ENCODE measurements around the gene CCDC157.

CCDC157 gene

DNA sequence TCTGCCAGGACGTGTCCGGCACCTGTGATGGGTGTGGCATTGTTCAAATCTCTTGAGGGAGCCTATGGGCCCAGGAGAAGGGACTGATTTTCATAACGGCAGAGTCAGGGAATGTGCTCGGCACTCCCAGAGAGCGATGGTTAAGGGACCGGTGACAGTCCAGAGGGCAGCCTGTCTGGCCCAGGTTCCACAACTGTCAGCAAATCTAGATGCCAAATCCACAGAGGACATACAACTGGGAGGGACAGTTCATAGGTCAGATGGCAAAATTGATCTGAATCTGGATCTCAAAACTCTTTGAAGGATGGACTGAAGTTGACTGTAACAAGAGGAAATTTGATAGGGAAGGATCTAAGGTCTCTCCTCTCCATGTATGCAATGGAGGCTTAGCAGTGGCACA is 47.5 kb downstream of the CCDC157 start:
- no peak for TF ChIP-seq JUND (IDR thresholded peaks at IDR 0.05; ENCODE audit: low read depth)
- in situ Hi-C loops (cut with HindIII; ENCODE audit: low pct_unique_long_range_greater_than_20kb, low sequenced_read_pairs), result no loop called here
- DNase-seq (ENCODE audit: low read depth in 1 of 2, low spot score in 1 of 2), result no peak

DNA sequence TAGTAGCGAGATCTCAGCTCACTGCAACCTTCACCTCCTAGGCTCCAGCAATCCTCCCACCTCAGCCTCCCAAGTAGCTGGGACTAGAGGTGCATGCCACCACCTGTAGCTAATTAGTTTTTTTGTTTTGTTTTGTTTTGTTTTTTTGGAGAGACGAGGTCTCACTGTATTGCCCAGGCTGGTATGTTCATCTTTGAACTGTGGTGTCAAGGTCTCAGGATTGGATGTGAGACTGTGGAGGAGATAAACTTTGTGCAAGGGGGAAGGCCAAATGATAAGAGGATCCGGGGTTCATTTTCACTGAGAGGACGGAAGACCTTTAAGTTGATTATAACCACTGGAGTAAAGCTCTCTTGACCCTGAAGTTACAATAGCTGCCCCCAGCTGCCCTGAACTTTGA is 48.9 kb downstream of the CCDC157 start:
- no peak for TF ChIP-seq JUND (IDR thresholded peaks at IDR 0.05; ENCODE audit: low read depth)
- no peak for DNase-seq (ENCODE audit: low read depth in 1 of 2, low spot score in 1 of 2)
- in situ Hi-C loops (cut with HindIII; ENCODE audit: low pct_unique_long_range_greater_than_20kb, low sequenced_read_pairs), result no loop called here

DNA sequence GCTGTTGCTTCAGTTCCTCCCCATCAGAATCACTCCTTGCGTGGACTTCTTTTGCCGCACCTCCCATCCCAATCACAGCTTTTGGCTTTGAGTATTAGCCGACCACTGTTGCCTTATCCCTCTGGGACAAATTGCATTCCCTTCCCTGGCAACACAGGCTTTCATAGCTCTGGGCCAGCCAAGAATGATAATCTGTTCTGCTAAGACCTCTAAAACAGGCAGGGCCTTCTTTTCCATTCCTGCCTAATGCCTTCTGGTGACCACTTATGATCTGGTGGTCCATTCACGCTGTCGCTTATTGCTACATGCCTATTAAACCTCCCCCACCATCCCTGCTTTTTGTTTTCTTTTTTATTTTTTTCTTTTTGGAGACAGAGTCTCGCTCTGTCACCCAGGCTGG is 49.6 kb downstream of the CCDC157 start:
- no peak for TF ChIP-seq JUND (IDR thresholded peaks at IDR 0.05; ENCODE audit: low read depth)
- DNase-seq (ENCODE audit: low read depth in 1 of 2, low spot score in 1 of 2), result no peak
- in situ Hi-C loops (cut with HindIII; ENCODE audit: low pct_unique_long_range_greater_than_20kb, low sequenced_read_pairs), result no loop called here

DNA sequence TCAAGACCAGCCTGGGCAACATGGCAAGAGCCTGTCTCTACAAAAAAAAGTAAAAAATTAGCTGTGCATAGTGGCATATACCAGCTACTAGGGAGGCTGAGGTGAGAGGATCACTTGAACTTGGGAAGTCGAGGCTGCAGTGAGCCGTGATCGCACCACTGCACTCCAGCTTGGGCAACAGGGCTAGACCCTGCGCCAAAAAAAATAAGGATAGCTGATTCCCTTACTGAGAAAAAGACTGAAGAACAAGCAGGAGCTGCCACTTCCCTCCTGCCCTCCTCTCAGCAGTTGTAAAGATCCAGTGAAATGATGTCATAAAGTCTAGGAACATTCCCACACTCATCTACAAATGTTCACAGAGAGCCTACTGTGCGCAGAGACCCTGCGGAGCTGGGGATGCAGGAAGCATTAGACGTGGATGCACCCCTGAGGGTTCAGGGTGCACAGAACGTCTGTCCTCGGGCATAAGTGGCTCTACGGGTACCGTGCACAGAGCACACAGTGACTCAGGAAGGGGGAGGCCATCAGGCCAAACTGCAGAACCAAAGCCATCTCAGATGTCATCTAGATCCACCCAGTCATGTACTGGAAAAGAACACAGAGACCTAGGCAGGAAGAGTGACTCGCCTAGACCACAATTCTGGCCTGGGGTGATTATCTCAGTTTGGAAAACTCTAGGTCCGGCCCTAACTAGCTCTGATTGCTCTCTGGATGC is 51.7 kb downstream of the CCDC157 start:
- TF ChIP-seq JUND (IDR thresholded peaks at IDR 0.05; ENCODE audit: low read depth), result no peak
- peak in 1 of 2 experiments; percentile 48 for DNase-seq (ENCODE audit: low read depth in 1 of 2, low spot score in 1 of 2)
- in situ Hi-C loops (cut with HindIII; ENCODE audit: low pct_unique_long_range_greater_than_20kb, low sequenced_read_pairs), result no loop called here

DNA sequence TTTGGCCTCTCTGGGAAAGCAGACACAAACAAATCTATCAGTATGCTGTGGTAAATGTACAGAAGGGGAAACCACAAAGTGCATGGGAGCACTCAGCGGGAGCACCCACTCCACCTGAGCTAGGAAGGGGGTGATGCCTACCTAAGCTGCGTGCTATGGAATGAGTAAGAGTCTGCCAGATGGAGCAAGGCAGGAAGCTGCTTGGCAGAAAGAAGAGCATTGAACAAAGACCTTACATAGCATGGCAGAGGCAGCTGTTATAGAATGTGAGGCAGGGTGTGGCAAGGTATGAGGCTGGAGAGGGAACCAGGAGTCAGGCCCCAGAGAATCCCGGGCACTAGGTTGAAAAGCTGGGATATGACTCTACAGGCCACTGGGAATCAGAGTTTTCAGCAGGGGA is 55.0 kb downstream of the CCDC157 start:
- no peak for TF ChIP-seq JUND (IDR thresholded peaks at IDR 0.05; ENCODE audit: low read depth)
- in situ Hi-C loops (cut with HindIII; ENCODE audit: low pct_unique_long_range_greater_than_20kb, low sequenced_read_pairs), result no loop called here
- DNase-seq (ENCODE audit: low read depth in 1 of 2, low spot score in 1 of 2), result no peak

DNA sequence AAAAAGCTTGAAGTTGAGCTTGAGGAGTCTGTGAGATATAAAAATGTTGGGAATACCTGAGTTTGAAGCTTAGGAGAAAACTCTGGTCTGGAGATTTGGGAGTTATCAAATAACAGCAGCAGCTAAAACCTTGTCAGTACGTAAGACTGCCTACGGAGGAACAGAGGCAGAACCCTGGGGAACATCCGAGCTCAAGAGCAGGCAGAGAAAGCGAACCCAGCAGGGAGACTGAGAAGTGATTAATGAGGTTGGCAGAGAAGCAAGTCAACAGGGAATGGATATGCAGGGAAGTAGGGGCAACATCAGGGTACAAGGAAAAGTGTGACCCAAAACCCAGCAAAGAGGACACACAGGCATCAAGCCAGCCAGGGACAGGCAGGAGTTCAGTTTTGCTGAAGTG is 56.2 kb downstream of the CCDC157 start:
- no peak for TF ChIP-seq JUND (IDR thresholded peaks at IDR 0.05; ENCODE audit: low read depth)
- DNase-seq (ENCODE audit: low read depth in 1 of 2, low spot score in 1 of 2), result no peak
- in situ Hi-C loops (cut with HindIII; ENCODE audit: low pct_unique_long_range_greater_than_20kb, low sequenced_read_pairs), result no loop called here

DNA sequence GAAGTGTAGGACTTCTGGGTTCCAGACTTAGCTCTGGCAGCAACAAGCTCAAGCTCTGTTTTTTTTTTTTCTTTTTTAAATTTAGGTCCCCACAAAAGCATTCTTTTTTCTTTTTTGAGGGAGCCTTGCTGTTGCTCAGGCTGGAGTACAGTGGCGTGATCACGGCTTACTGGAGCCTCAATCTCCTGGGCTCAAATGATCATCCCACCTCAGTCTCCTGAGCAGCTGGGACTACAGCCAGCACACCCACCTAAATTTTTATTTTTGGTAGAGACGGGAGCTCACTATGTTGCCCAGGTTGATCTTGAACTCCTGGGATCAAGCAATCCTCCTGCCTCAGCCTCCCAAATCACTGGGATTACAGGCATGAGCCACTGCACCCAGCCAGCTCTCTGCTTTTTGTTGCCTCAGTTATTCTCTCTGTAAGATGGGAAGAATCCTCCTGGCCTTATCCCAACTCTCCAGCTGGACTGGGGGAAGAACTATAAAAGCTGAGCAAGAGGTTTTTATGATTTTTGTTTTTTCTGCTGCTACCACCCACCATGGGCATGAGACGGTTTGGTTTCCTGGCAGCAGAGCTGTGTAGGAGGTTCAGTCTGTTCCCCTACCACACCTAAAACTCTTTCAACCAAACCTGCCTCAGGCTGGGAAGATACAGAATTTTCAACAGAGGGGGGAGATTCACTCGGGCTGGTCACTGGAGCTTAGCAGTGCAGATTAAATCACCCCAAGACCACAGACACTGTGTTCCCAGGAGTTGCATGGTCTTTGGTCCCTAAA is 57.1 kb downstream of the CCDC157 start:
- TF ChIP-seq JUND (IDR thresholded peaks at IDR 0.05; ENCODE audit: low read depth), result no peak
- in situ Hi-C loops (cut with HindIII; ENCODE audit: low pct_unique_long_range_greater_than_20kb, low sequenced_read_pairs), result no loop called here

DNA sequence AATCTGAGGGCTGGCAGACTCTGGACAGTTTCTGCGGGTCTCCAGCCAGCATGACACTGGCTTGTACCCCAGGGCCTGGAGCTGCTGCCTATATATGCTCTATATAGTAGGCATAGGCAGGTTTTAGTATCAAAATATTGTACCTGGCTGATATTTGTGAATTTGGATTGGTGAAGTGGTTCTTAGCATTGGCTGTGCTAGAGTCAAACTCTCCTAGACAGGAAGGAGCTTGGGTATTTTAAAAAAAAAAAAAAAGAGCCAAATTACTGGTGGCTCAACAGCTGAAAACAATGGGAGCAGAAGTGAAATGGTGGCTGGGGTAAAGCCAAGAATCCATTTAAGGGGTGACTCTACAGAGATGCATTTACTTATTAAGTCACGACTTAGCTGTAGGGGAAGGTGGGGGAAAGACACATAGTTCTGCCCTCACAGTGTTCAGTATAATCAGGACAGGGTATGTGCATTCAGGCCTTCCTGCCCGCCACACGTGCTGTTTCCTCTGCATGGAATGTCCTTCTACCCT is 57.8 kb downstream of the CCDC157 start:
- in situ Hi-C loops (cut with HindIII; ENCODE audit: low pct_unique_long_range_greater_than_20kb, low sequenced_read_pairs), result no loop called here
- TF ChIP-seq JUND (IDR thresholded peaks at IDR 0.05; ENCODE audit: low read depth), result no peak
- DNase-seq (ENCODE audit: low read depth in 1 of 2, low spot score in 1 of 2), result no peak

More for the DNA sequence above, 57.1 kb downstream of the CCDC157 start:
- no peak for DNase-seq (ENCODE audit: low read depth in 1 of 2, low spot score in 1 of 2)

DNA sequence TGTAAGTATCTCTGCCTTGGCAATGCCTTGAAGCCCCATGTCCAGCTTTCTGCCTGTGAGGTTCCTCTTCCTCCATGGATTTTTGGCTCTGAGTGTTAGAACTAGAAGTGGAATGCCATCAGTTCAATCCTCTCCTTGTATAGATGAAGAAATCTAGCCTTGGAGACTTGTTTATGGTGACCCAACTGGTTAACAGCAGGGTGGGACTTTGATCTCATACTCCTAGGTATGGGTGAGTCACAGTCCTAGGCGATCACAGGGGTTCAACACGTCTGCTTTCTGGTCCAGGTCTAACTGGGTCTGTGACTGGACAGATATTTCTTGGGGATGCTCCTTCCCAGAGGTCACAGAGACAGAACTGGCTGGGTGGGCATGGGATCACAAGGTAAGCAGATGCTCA is 59.6 kb downstream of the CCDC157 start:
- TF ChIP-seq JUND (IDR thresholded peaks at IDR 0.05; ENCODE audit: low read depth), result no peak
- in situ Hi-C loops (cut with HindIII; ENCODE audit: low pct_unique_long_range_greater_than_20kb, low sequenced_read_pairs), result no loop called here
- no peak for DNase-seq (ENCODE audit: low read depth in 1 of 2, low spot score in 1 of 2)

DNA sequence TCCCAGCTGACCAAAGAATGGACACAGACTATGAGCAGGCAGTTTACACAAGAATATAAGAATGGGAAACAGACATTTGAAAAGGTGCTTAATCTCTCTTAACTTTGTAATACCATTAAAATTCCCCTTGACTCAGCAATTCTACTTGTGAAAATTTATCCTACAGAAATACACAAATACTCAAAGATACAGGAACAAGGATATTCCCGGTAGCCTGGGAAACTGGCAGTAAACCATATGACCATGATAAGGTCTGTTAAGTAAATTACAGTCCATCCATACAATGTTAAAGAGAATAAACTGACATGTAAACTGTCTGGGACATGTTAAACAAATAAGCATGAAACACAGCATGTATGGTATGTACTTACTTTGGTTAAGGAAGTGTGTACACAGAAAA is 60.0 kb downstream of the CCDC157 start:
- in situ Hi-C loops (cut with HindIII; ENCODE audit: low pct_unique_long_range_greater_than_20kb, low sequenced_read_pairs), result no loop called here
- DNase-seq (ENCODE audit: low read depth in 1 of 2, low spot score in 1 of 2), result no peak
- TF ChIP-seq JUND (IDR thresholded peaks at IDR 0.05; ENCODE audit: low read depth), result no peak

DNA sequence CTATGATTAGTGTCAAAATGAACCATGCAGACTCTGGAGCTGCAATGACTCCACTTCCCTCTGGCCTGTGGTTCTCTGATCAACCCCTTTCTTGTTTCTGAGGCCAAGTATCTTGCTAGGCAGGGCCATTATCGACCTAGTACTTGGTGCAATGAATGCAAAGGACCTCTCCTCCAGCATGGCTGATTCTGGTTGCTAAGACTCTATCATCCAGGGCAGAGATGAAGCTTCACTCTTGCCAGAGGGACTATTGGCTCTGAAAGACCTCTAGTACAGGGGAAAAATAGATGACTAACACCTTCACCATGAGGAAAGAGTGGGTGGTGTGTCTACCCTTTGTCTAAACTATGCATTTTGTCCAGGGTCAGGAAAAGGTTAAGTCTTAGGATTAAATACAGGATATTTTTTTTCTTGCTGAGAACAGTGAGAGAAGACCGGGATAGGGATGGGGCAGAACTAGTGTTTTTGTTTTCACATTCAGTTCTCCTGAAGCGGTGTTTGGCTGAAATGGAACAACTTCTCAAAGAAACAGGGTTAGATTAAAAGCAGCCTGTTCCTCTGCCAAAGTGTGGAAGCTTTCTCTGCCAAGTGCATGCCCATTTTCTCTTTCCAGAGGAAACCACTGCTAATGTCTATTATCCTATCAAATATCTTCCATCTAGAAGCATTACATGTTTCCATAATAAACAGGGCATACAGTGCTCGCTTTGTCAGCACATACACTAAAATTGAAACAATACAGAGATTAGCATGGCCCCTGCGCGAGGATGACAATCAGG is 63.7 kb downstream of the CCDC157 start:
- DNase-seq (ENCODE audit: low read depth in 1 of 2, low spot score in 1 of 2), result no peak
- no peak for TF ChIP-seq JUND (IDR thresholded peaks at IDR 0.05; ENCODE audit: low read depth)
- in situ Hi-C loops (cut with HindIII; ENCODE audit: low pct_unique_long_range_greater_than_20kb, low sequenced_read_pairs), result no loop called here

DNA sequence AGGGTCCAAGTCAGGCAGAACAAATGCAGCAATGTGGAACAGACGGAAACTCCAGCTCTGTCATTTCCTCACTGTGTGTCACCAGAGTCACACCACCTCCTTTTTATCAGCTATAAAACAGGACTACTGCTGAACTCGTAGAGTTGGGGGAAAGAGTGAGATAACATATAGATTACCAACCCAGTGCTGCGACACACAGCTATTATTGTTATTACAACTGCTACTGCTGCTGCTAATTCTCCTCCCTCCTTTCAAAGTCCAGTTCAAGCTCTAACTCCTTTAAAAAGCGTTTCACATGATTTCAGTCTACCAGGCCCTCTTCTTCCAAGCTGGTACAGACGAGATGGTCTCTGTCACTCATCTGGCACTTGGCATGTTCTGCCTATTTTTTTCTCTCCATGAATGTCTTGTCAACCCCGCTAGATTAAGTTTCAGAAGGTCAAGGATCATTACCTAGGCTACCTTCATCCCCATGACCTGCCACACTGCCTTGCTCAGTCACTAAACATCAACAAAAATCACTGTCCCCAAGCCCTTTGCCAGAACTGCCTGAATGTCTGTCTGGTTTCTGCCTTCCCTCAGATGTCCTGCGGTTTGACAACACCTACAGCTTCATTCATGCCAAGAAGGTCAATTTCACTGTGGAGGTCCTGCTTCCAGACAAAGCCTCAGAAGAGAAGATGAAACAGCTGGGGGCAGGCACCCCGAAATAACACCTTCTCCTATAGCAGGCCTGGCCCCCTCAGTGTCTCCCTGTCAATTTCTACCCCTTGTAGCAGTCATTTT is 65.1 kb downstream of the CCDC157 start:
- TF ChIP-seq JUND (IDR thresholded peaks at IDR 0.05; ENCODE audit: low read depth), result no peak
- in situ Hi-C loops (cut with HindIII; ENCODE audit: low pct_unique_long_range_greater_than_20kb, low sequenced_read_pairs), result no loop called here
- DNase-seq (ENCODE audit: low read depth in 1 of 2, low spot score in 1 of 2), result no peak
